Hematopoietic multipotent progenitor cell treated with erythropoietin and hydrocortisone succinate and interleukin-3 and kit ligand, for 4 days (in vitro differentiated cells): ENCODE results near the gene LRP2.

Experiments
- DNase-seq: peaks from one replicate; pipeline ENCODE4 v3.0.0-alpha.2; 2015

Gene LRP2

GRCh38 chr2:169232551-169233154, 129.7 kb downstream of the LRP2 start:
- DNase-seq, result no peak

DNA sequence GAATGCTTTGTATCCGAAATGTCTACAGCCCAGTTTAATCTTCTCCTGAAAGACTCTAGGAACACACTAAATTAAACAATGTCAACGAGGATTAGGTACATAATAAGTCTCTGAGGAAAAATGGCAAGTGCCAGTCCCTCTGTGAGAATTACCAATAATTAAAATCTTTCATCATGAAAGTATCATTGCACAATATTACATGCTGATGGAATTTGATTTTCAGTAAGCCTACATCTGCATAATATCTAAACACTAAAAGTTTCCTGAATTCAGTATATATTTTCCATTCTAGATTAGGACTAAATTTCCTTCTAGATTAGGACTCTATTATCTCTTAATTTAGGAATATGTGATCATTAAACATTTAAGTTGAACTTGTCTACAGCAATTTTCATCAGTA, 132.1 kb downstream of the LRP2 start:
- no peak for DNase-seq

- no peak for DNase-seq
Measured at GRCh38 chr2:169229590-169229989, 132.7 kb downstream of the LRP2 start.

- no peak for DNase-seq
Measured at GRCh38 chr2:169225906-169226305, 136.4 kb downstream of the LRP2 start.

GRCh38 chr2:169225233-169225750, 137.0 kb downstream of the LRP2 start:
- no peak for DNase-seq

GRCh38 chr2:169222665-169223064, 139.7 kb downstream of the LRP2 start:
- no peak for DNase-seq

GRCh38 chr2:169221745-169222369, 140.5 kb downstream of the LRP2 start:
- peak; percentile 78 for DNase-seq

DNA sequence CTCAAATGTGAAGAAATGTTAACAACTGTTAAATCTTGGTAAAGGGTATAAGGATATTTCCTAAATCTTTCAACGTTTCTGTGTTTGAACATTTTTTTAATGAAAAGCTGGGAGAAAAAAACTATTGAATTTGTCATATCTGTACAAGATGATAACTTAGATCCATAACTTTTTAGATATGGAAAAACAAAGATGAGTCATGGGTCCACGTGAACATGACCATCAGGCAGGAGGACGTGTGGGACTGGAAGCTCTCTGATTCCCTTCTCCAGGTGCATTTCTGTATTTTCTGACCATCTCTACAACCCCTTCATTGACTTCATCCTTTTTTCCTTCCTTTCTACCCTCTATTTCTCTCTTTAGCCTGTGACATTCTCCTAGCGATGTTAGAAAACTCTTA, 151.4 kb downstream of the LRP2 start:
- DNase-seq, result no peak

GRCh38 chr2:169208026-169208425, 154.3 kb downstream of the LRP2 start:
- DNase-seq, result no peak

GRCh38 chr2:169205176-169205575, 157.2 kb downstream of the LRP2 start:
- no peak for DNase-seq

DNA sequence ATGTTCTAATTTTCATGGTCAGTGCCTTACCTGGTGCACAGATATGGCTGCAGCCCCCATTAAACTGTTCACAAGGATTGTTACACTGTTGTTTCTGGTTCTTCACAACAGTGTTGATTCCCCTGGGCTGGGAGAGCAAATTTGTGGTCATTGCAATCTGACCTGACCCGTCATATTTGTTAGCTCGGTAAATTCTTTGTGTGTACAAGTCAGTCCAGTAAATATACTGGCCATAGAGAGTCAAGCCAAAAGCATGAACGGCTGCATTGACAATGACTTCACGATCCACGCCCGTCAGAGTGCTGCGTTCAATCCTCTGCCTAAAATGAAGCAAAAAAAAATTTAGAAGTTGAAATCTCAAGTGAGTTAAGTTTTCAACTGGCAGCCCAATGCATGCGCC, 158.4 kb downstream of the LRP2 start:
- DNase-seq, result no peak

GRCh38 chr2:169200756-169201155, 161.6 kb downstream of the LRP2 start:
- no peak for DNase-seq

- DNase-seq, result no peak
Measured at GRCh38 chr2:169193618-169194017, 168.7 kb downstream of the LRP2 start.

GRCh38 chr2:169190197-169190775, 172.0 kb downstream of the LRP2 start:
- DNase-seq, result peak; percentile 21

GRCh38 chr2:169189132-169189531, 173.2 kb downstream of the LRP2 start:
- DNase-seq, result no peak

DNA sequence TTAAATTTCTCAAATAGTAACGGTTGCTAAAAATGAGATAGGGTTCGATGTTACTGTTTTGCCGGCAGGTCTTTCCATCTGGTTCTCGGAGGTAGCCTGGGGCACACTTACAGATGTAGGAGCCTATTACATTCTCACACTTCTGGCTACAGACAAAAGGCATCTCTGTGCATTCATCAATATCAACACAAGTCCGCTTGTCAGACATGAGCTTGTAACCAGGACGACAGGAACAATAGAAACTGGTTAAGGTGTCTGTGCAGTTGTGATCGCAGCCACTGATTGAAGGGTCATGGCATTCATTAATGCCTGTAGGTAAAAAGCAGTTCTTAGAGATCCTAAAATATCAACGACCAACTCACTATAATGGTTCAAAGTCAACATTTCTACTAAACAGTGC, 176.6 kb downstream of the LRP2 start:
- no peak for DNase-seq

DNA sequence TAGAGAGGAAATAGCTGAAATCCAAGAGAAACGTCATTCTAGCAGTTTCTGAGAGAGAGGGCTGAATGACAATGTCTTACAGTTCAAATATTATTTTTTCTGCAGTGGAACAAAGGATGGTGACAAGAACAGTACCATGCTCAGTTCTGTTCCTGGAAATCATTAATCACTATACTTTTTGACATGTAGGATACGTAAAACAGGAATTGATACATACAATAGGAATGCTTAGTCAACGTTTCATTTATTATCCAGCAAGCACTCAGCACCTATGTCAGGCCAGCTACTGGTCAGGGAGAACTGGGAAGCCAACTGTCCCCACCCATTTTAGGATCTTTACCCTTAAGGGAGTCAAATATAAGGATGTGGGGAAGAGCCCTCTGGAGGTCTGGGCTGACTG, 178.3 kb downstream of the LRP2 start:
- DNase-seq, result no peak

DNA sequence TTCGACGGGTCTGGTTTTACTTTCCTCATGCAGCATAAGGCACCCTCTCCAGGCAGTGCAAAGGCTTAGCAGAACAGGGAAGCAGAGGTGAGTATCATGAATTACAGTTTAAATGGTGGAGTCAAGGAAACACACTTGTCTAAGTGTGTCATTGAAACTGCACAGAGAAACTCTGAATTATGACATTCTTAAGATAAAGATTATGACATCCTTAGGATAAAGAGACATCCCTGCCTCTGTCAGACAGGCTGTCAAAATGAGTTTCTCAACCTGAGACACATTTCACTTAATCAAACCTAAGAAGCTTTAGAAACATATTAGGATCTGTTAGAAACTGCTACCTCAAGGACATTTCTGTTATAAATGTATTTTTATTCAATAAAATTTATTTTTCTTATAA, 179.8 kb downstream of the LRP2 start:
- DNase-seq, result no peak

DNA sequence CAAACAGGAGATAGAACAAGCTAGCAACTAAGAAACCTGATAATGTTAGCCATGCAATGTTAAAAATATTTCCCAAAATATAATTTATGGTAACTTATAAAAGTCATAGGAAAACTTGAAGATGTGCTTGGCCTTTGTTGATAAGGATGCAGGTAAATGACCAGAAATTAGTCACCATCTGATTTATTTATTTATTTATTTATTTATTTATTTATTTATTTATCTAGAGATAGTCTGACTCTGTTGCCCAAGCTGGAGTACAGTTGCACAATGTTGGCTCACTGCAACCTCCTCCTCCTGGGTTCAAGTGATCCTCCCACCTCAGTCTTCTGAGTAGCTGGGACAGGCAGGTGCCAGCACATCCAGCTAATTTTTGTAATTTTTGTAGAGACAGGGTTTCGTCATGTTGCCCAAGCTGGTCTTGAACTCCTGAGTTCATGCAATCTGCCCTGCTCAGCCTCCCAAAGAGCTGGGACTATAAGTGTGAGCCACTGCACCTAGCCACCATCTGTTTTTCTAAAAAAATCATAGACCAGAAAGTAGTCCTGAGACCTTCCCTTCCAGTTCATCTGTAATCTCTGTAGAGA, 183.4 kb downstream of the LRP2 start:
- DNase-seq, result no peak

GRCh38 chr2:169178364-169178763, 184.0 kb downstream of the LRP2 start:
- DNase-seq, result no peak

- DNase-seq, result no peak
Measured at GRCh38 chr2:169175112-169175511, 187.2 kb downstream of the LRP2 start.

DNA sequence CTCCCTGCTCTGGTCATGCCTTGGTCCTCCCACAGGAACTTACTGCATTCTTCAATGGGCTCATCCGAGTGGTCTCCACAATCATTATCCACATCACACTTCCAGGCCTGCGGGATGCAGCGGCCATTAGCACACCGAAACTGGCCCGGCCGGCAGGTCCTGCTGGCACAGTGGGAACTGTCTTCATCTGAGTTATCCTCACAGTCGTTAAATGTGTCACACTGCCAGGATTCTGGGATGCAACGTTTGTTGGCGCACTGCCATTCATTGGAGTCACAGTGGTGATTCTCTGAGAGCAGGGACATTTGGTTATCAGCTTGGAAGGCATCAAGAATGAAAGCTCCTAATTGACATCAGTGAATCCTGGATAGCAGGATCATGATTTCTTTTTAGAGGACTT, 188.5 kb downstream of the LRP2 start:
- DNase-seq, result no peak

- DNase-seq, result no peak
Measured at GRCh38 chr2:169172914-169173313, 189.4 kb downstream of the LRP2 start.

- no peak for DNase-seq
Measured at GRCh38 chr2:169172151-169172735, 190.1 kb downstream of the LRP2 start.
